Heart left ventricle (tissue), 16 donors: ENCODE measurements around the gene CYREN. TPM values are rescaled to one million over a fixed set of nuclear protein-coding genes. Genes with fewer than 3 reads are reported as not detected.
A peak's percentile ranks its signal among the peaks of the same experiment; 100 is the strongest.

Experiments
- ATAC-seq, 4 donors: fragments of 200-7000 bp; cut with Tn5 transposase; one replicate each; pipeline ENCODE4 v1.9.1; 2020 to 2022; ENCODE audit warnings: moderate library complexity in 4 of 4, mild to moderate bottlenecking in 3 of 4, moderate number of reproducible peaks in 1 of 4
- DNase-seq, 5 donors: peaks; one replicate each; pipeline ENCODE4 v3.0.0-alpha.2; 2020
- H3K27ac ChIP-seq, 12 donors: fragments of 200-600 bp; sonication (generic) in 4 of 12; one replicate each; pipeline versions ENCODE4 v1.5.0 to v1.8.0; 2016 to 2022; ENCODE audit warnings: mild to moderate bottlenecking in 2 of 12
- H3K27me3 ChIP-seq, 9 donors: fragments of 200-600 bp; sonication (generic) in 2 of 9; one replicate each; pipeline versions ENCODE4 v1.5.1 to v1.8.0; 2016 to 2022; ENCODE audit warnings: mild to moderate bottlenecking in 3 of 9
- H3K36me3 ChIP-seq, 9 donors: fragments of 200-600 bp; sonication (generic) in 2 of 9; one replicate each; pipeline versions ENCODE4 v1.5.0 to v1.8.0; 2018 to 2022; ENCODE audit warnings: mild to moderate bottlenecking in 2 of 9
- H3K4me1 ChIP-seq, 12 donors: fragments of 200-600 bp; sonication (generic) in 4 of 12; one replicate each; pipeline versions ENCODE4 v1.5.0 to v1.8.0; 2016 to 2022; ENCODE audit warnings: mild to moderate bottlenecking in 3 of 12
- H3K4me3 ChIP-seq, 12 donors: fragments of 200-600 bp; sonication (generic) in 4 of 12; one replicate each; pipeline versions ENCODE4 v1.5.0 to v1.8.0; 2017 to 2022; ENCODE audit warnings: mild to moderate bottlenecking in 9 of 12, moderate library complexity in 4 of 12
- H3K9me3 ChIP-seq, 12 donors: fragments of 200-600 bp; sonication (generic) in 4 of 12; one replicate each; pipeline versions ENCODE4 v1.5.0 to v1.8.0; 2016 to 2022; ENCODE audit warnings: mild to moderate bottlenecking in 1 of 12
- POLR2A ChIP-seq, 2 donors: fragments of 450-650 bp; IDR thresholded peaks; one replicate each; pipeline ENCODE4 v1.6.1; 2017; ENCODE audit warnings: antibody characterized with exemption in 2 of 2, mild to moderate bottlenecking in 2 of 2, moderate library complexity in 2 of 2
- WGBS, 4 donors: extraction: QIAGEN DNeasy Blood & Tissue Kit in 2 of 4; methylation state at CpG; one replicate each; pipeline versions ENCODE4 v1.1.5 to v1.1.7; 2013 to 2018; 5-methylcytosine and 5-hydroxymethylcytosine counted together
- intact Hi-C, 10 donors: fragments of 100-400 bp; cut with DNase I; formaldehyde crosslinking; loops; one replicate each; pipeline versions ENCODE4 v1.11.1 to v1.14.2; 2022
- polyA plus RNA-seq, 2 donors: library from polyadenylated mRNA; stranded (reverse); fragments of 200-250 nt; gene quantifications; one replicate each; pipeline ENCODE4 v1.2.3, GENCODE V29; 2013
- total RNA-seq, 9 donors: library from RNA; depleted of rRNA in 2 of 9; stranded (reverse); fragments of >200 nt in 2 of 9; fragmentation: NEBNext Ultra II Directional in 3 of 9; extraction: Animal tissue kit (Norgen Biotek cat#: 25700) in 3 of 9; gene quantifications; one replicate each; pipeline versions ENCODE4 v1.1.0 to v1.2.4, GENCODE V29; 2016 to 2023
- TF ChIP-seq, protein P1 (sequence below), 12 donors: fragments of 200-600 bp; sonication (generic) in 4 of 12; IDR thresholded peaks; one replicate each; pipeline versions ENCODE4 v1.5.0 to v1.8.0; 2018 to 2022; ENCODE audit warnings: antibody characterized with exemption in 12 of 12, mild to moderate bottlenecking in 5 of 12
- donor health status: ischemic (EF 13 %, LVEDD 7.1; RV severe dilation, severe dysfunction).
- donor health status: healthy with polysubstance abuse.
- donor health status: DM: no; HTN: yes; CAD: no.
- donor health status: DM: no; HTN: no; CAD: no.
- donor health status: ischemic (EF 25% LVEDD 6.9; RV normal size, moderate dysfunction).
- donor health status: ischemic (EF 25% LVEDD 5.7; RV mildly dilated, moderate dysfunction).
- donor health status: healthy.
- donor health status: DM: yes; HTN: yes; CAD: no.
- donor health status: ischemic (EF 35%, LVEDD 5.7; RV mildly dilated, moderate dysfunction).
- donor health status: nonischemic (EF 11% LVEDD 7.7; RV severe dilation, severe dysfunction).
- donor health status: DM: yes; HTN: yes; CAD: no.
- donor health status: PGD.
- donor health status: ischemic (EF 29% LVEDD 5.4; RV normal size, mild dysfunction).
- donor health status: nonischemic (EF 23%, LVEDD 6.1; RV moderate dilation, normal function).

The CYREN gene
- total and polyA plus RNA-seq, 11 donors, result 18.4 to 35.8 (median 24.9) TPM

DNA sequence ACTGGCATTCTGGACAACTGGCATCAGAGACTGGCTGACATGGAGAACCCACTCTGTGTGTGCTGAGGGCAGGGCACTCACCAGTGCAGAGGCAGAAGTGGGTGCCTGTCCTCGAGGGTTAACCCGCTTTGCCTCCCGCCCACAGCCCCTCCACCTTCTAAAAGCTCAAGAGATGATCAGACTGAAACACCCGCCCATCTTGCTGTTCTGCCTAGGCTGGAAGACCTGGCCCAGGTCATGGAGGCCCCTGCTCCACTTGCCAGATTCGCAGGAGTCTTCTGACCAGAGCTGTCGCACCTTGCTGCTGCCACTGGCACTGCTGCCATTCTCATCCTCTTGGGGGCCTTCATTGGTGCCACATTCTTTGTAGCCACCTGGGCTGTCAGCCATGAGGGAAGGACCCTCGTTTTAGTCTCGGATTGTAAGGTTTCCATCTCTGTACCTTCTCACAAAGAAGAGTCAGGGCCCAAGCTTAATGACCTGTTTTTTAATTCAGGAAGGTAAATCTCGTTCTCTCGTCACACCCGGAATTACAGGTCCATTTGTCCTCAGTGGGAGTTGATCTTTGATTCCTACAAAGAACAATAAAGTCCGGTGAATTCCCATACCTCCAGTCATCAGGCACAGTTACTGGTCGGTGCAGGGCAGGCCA, 1.9 kb downstream of the CYREN start:
- H3K4me3 ChIP-seq, result peak overlapping the region in 1 of 12 donors; percentile 89
- H3K27ac ChIP-seq, result peak overlapping the region in 10 of 12 donors; percentile 8 to 100 (median 94)
- WGBS, 4 donors, result 88 to 92% (median 89%) methylated on average over 13 of the region's 13 CpGs
- intact Hi-C loops, result loop anchor here in 5 of 10 donors (5.0 to 10.0 kb wide), 4 partner anchors 181 to 484 kb away; partner anchors contain the start of genes AGBL3 (in 3 of the 5) and CALD1 (in 2 of the 5)
- peaks cover 14 to 77% (median 63%) of the 10 kb centered on the region in 12 donors for H3K4me1 ChIP-seq
- ATAC-seq (no peak), DNase-seq (no peak)
- no peak for TF ChIP-seq POLR2A (IDR thresholded peaks at IDR 0.05)
- TF ChIP-seq, protein P1, sequence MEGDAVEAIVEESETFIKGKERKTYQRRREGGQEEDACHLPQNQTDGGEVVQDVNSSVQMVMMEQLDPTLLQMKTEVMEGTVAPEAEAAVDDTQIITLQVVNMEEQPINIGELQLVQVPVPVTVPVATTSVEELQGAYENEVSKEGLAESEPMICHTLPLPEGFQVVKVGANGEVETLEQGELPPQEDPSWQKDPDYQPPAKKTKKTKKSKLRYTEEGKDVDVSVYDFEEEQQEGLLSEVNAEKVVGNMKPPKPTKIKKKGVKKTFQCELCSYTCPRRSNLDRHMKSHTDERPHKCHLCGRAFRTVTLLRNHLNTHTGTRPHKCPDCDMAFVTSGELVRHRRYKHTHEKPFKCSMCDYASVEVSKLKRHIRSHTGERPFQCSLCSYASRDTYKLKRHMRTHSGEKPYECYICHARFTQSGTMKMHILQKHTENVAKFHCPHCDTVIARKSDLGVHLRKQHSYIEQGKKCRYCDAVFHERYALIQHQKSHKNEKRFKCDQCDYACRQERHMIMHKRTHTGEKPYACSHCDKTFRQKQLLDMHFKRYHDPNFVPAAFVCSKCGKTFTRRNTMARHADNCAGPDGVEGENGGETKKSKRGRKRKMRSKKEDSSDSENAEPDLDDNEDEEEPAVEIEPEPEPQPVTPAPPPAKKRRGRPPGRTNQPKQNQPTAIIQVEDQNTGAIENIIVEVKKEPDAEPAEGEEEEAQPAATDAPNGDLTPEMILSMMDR (IDR thresholded peaks at IDR 0.05), result no peak
- H3K36me3 ChIP-seq, result peaks cover 0 to 47% (median 40%) of the 10 kb centered on the region in 9 donors
- H3K27me3 ChIP-seq, result no peaks in the 10 kb centered on the region
- no peaks in the 10 kb centered on the region for H3K9me3 ChIP-seq

GRCh38 chr7:135168001-135168400, 2.5 kb downstream of the CYREN start:
- H3K4me3 ChIP-seq, result peak overlapping the region in 1 of 12 donors; percentile 15
- H3K27me3 ChIP-seq, result no peaks in the 10 kb centered on the region
- DNase-seq (no peak), ATAC-seq (no peak)
- peaks cover 14 to 77% (median 63%) of the 10 kb centered on the region in 12 donors for H3K4me1 ChIP-seq
- H3K9me3 ChIP-seq, result no peaks in the 10 kb centered on the region
- peak overlapping the region in 10 of 12 donors; percentile 24 to 100 (median 76) for H3K27ac ChIP-seq
- 51 to 76% (median 60%) methylated on average over 4 to 9 of the region's 9 CpGs for WGBS, 4 donors
- peaks cover 0 to 50% (median 40%) of the 10 kb centered on the region in 9 donors for H3K36me3 ChIP-seq
- intact Hi-C loops, result loop anchor here in 5 of 10 donors (5.0 to 10.0 kb wide), 4 partner anchors 181 to 483 kb away; partner anchors contain the start of genes AGBL3 (in 3 of the 5) and CALD1 (in 2 of the 5)
- no peak for TF ChIP-seq POLR2A (IDR thresholded peaks at IDR 0.05)
- TF ChIP-seq, protein P1 (IDR thresholded peaks at IDR 0.05), result no peak

GRCh38 chr7:135167365-135167917, 3.1 kb downstream of the CYREN start:
- intact Hi-C loops, result loop anchor here in 5 of 10 donors (5.0 to 10.0 kb wide), 4 partner anchors 180 to 483 kb away; partner anchors contain the start of genes AGBL3 (in 3 of the 5) and CALD1 (in 2 of the 5)
- Histone ChIP-seq H3K36me3 (peaks cover 0 to 53% (median 40%) of the 10 kb centered on the region in 9 donors), H3K4me3 (peak overlapping the region in 1 of 12 donors; percentile 15), H3K9me3 (no peaks in the 10 kb centered on the region), H3K27me3 (no peaks in the 10 kb centered on the region), H3K4me1 (peaks cover 14 to 77% (median 64%) of the 10 kb centered on the region in 12 donors), H3K27ac (peak overlapping the region in 11 of 12 donors; percentile 28 to 81 (median 71))
- no peak for DNase-seq
- 74 to 87% (median 78%) methylated on average over 12 of the region's 12 CpGs for WGBS, 4 donors
- ATAC-seq, result no peak
- no peak for TF ChIP-seq POLR2A (IDR thresholded peaks at IDR 0.05)
- TF ChIP-seq, protein P1 (IDR thresholded peaks at IDR 0.05), result no peak
